ENCODE data around the gene HES4. TPM values are rescaled to one million over a fixed set of nuclear protein-coding genes. Genes with fewer than 3 reads are reported as not detected.
"Not testable (repeated sequence)": the region's sequence is repeated elsewhere in the genome, so short reads cannot be mapped to it uniquely, and the experiment has no call there.

The HES4 gene
- total and polyA plus RNA-seq, 10 of the 15 experiments (the other 5 are each of a cell fraction or from before 2014, with no cell fraction given), result 0.44 to 1.7 (median 0.85) TPM; not detected in 5

- intact Hi-C loops (cut with micrococcal nuclease; ENCODE audit: unreplicated experiment); H3K9me3 ChIP-seq (replicated peaks; ENCODE audit: control insufficient read depth, insufficient read depth, low read length); RAD21 ChIA-PET (ENCODE audit: unreplicated experiment); SMC1A ChIA-PET (ENCODE audit: uncharacterized antibody, unreplicated experiment); H3K36me3 ChIP-seq (ENCODE audit: control insufficient read depth in 2 of 2, insufficient read depth in 2 of 2, low read length in 1 of 2); DNase-seq (ENCODE audit: low read depth, low spot score); H3K27ac ChIP-seq (ENCODE audit: control insufficient read depth, insufficient read depth); in situ Hi-C loops (cut with MboI); H4K20me1 ChIP-seq (ENCODE audit: control insufficient read depth, insufficient read depth); H3K27me3 ChIP-seq (replicated peaks in 1 of 2; ENCODE audit: control insufficient read depth in 2 of 2, insufficient read depth in 2 of 2, low read length in 1 of 2); FAIRE-seq; H3K4me3 ChIP-seq; H3K9ac ChIP-seq (ENCODE audit: control insufficient read depth, insufficient read depth, low read length); H2AFZ ChIP-seq (ENCODE audit: control insufficient read depth, low read depth, low read length); H3K4me2 ChIP-seq (ENCODE audit: control insufficient read depth, insufficient read depth); BruUV-seq (replicated peaks); ATAC-seq: not testable (repeated sequence)
- POLR2A ChIA-PET, result interaction anchor here (1.4 kb wide), 1 partner anchor 8 kb away, joined by 3 read pairs; no protein-coding TSS in a partner anchor
- CTCF ChIA-PET, result interaction anchor here (1.4 kb wide), 1 partner anchor 9 kb away, joined by 3 read pairs; no protein-coding TSS in a partner anchor
- peaks cover 18% of the 10 kb centered on the region for H3K79me2 ChIP-seq (ENCODE audit: control insufficient read depth, insufficient read depth, low read length)
- H3K4me1 ChIP-seq (ENCODE audit: control insufficient read depth, insufficient read depth, low read length), result peaks cover 13% of the 10 kb centered on the region
- WGBS (ENCODE audit: insufficient coverage, insufficient replicate concordance, low lambda C conversion rate, missing lambda C conversion rate), result 83% methylated on average over 8 of the region's 8 CpGs
Measured at GRCh38 chr1:1010131-1010530, 10.2 kb upstream of the HES4 start.

GRCh38 chr1:1006305-1007159 is 6.6 kb upstream of the HES4 start:
- intact Hi-C loops (cut with micrococcal nuclease; ENCODE audit: unreplicated experiment) (no loop called here), in situ Hi-C loops (cut with MboI) (no loop called here)
- SMC1A ChIA-PET (ENCODE audit: uncharacterized antibody, unreplicated experiment), result interaction anchor here (1.1 kb wide), 1 partner anchor 13 kb away, joined by 4 read pairs; the partner anchor contains the start of gene AGRN
- 80% methylated on average over 37 of the region's 37 CpGs for WGBS (ENCODE audit: insufficient coverage, insufficient replicate concordance, low lambda C conversion rate, missing lambda C conversion rate)
- Histone ChIP-seq H3K4me2 (ENCODE audit: control insufficient read depth, insufficient read depth) (no peak overlapping the region), H3K79me2 (ENCODE audit: control insufficient read depth, insufficient read depth, low read length) (no peaks in the 10 kb centered on the region), H3K27ac (ENCODE audit: control insufficient read depth, insufficient read depth) (no peak overlapping the region), H3K36me3 (ENCODE audit: control insufficient read depth in 2 of 2, insufficient read depth in 2 of 2, low read length in 1 of 2) (no peaks in the 10 kb centered on the region), H3K4me3 (no peak overlapping the region), H4K20me1 (ENCODE audit: control insufficient read depth, insufficient read depth) (no peaks in the 10 kb centered on the region), H3K4me1 (ENCODE audit: control insufficient read depth, insufficient read depth, low read length) (peaks cover 17% of the 10 kb centered on the region), H2AFZ (ENCODE audit: control insufficient read depth, low read depth, low read length) (no peak overlapping the region), H3K27me3 (replicated peaks in 1 of 2; ENCODE audit: control insufficient read depth in 2 of 2, insufficient read depth in 2 of 2, low read length in 1 of 2) (peaks cover 0 to 2% of the 10 kb centered on the region in 2 experiments; a peak in 1 of 4 replicates), H3K9ac (ENCODE audit: control insufficient read depth, insufficient read depth, low read length) (no peak overlapping the region), H3K9me3 (replicated peaks; ENCODE audit: control insufficient read depth, insufficient read depth, low read length) (peaks cover 2% of the 10 kb centered on the region; the same call in 1 of the 3 replicates)
- CTCF ChIA-PET, result interaction anchor here (0.8 kb wide), 1 partner anchor 15 kb away, joined by 3 read pairs; no protein-coding TSS in a partner anchor
- RAD21 ChIA-PET (ENCODE audit: unreplicated experiment), result interaction anchor here (0.6 to 1.1 kb wide), 2 partner anchors 27 to 206 kb away, joined by 3 to 4 read pairs; no protein-coding TSS in a partner anchor
- BruUV-seq (replicated peaks), result no TSS peak
- POLR2A ChIA-PET, result interaction anchor here (5.4 kb wide), 1 partner anchor 7 kb away, joined by 22 read pairs; the partner anchor contains the start of gene ISG15
- ATAC-seq, result no peak
- DNase-seq (ENCODE audit: low read depth, low spot score), result no peak
- FAIRE-seq, result no peak
- TF ChIP-seq EZH2 (IDR thresholded peaks at IDR 0.05; ENCODE audit: borderline replicate concordance, control insufficient read depth, low read depth, low read length) (no peak), ZNF274 (IDR thresholded peaks at IDR 0.05; ENCODE audit: insufficient read depth, insufficient read length) (no peak), ATF3 (IDR thresholded peaks at IDR 0.05; ENCODE audit: borderline replicate concordance, extremely low read depth, low read depth, low read length) (no peak), HSF1 (IDR thresholded peaks at IDR 0.05; ENCODE audit: low read depth, low read length) (no peak), POLR2AphosphoS5 (IDR thresholded peaks at IDR 0.05; ENCODE audit: low read length) (no peak), CREM (IDR thresholded peaks at IDR 0.05; ENCODE audit: low read depth) (no peak), SUPT20H (IDR thresholded peaks at IDR 0.05; ENCODE audit: borderline replicate concordance, control insufficient read depth, low read depth, low read length) (no peak), IRF4 (IDR thresholded peaks at IDR 0.05; ENCODE audit: low read depth, low read length) (no peak), SIX5 (IDR thresholded peaks at IDR 0.05; ENCODE audit: low read depth, low read length, severe bottlenecking) (no peak), MYC (IDR thresholded peaks at IDR 0.05; ENCODE audit: insufficient read depth, insufficient read length, insufficient replicate concordance, low read length, severe bottlenecking) (no peak), ETV6 (conservative IDR thresholded peaks at IDR 0.05 in 1 of 2, IDR thresholded peaks at IDR 0.05 in 1 of 2; ENCODE audit: borderline replicate concordance in 1 of 2, low read depth in 1 of 2) (no peak), ZNF622 (IDR thresholded peaks at IDR 0.05) (no peak), CHD4 (IDR thresholded peaks at IDR 0.05) (no peak)

Data from GM12878 (cell line).